ENCODE results near the gene TRANK1.

TRANK1 gene

DNA sequence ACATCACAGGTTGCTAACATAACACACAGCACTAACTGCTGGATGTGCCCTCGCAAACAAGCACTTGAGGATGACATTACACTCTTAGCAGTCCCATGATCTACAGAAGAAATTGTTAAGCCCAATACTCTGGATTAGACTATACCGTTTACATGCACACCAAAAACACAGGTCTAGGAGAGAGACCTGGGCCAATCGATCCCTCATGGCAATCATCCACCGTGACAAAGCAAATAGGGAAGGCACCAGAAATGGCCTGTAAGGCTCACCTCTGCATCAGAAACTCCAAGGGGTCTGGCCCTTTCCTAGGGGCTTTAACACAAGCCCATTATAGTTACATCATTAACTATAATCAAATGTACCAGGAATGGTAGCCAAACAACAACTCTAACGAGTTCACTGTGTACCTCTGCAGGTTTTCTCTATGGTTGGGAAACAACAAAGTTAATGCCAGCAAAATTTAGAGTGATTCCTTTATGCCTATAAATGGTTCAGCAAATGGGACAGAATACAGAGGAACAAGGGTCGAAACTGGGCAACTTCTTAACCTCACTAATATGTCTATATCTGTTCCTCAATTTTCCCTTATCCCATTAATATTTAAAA is 18.5 kb downstream of the TRANK1 start:
- Histone ChIP-seq H3K79me2 (ENCODE audit: insufficient read depth, low read depth) (no peaks in the 10 kb centered on the region), H2AFZ (ENCODE audit: low read depth) (no peak overlapping the region), H3K9ac (no peak overlapping the region), H4K20me1 (ENCODE audit: insufficient read depth) (no peaks in the 10 kb centered on the region), H3K27me3 (ENCODE audit: insufficient read depth, low read depth) (no peaks in the 10 kb centered on the region), H3K36me3 (ENCODE audit: insufficient read depth) (no peaks in the 10 kb centered on the region), H3K27ac (no peak overlapping the region), H3K4me3 (IDR thresholded peaks at IDR 0.05; ENCODE audit: insufficient read depth, low read depth, low read length) (no peak overlapping the region), H3K4me2 (no peak overlapping the region), H3K4me1 (ENCODE audit: low read depth, poor library complexity, severe bottlenecking) (no peaks in the 10 kb centered on the region)
- TF ChIP-seq CTCF (conservative IDR thresholded peaks at IDR 0.05; ENCODE audit: low read depth, low read length) = no peak

DNA sequence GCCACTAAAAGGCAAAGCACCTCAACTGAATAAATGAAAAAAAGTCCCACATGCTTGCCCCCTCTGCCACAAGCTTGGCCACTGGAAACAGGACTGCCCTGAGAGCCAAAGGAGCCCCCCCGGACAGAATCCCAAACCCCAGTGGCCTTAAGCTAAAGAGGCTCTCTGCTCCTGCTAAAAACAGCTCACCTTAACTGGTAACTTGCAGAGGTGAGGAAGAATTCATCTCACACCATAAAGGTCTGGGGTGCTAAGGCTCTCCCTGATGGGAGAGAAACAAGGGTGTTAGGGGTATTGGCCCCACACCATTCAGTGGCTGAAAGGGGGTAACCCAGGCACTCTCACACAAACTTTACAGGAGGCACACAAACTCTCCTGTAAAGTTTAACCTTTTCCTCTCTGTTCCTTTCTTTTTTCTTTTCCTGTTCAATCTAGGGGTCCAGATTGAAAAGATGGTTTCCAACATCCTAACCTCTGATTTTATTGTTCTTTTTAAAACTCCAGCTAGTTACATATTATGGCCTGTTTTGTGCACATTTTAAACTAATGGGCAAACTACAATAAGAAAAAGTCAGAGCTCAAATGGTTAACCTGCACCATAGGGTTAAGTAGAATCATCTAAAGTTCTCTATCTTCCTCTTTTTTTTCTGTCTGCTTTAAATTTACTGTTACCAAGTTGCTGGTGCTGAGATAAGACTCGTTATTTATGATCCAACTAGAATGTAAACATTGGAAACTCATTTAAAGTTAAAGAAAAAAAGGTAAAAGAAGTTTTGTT is 19.9 kb downstream of the TRANK1 start:
- Histone ChIP-seq H3K4me1 (ENCODE audit: low read depth, poor library complexity, severe bottlenecking) (no peaks in the 10 kb centered on the region), H4K20me1 (ENCODE audit: insufficient read depth) (no peaks in the 10 kb centered on the region), H3K4me3 (IDR thresholded peaks at IDR 0.05; ENCODE audit: insufficient read depth, low read depth, low read length) (no peak overlapping the region), H3K27ac (no peak overlapping the region), H3K4me2 (no peak overlapping the region), H3K9ac (no peak overlapping the region), H2AFZ (ENCODE audit: low read depth) (no peak overlapping the region), H3K27me3 (ENCODE audit: insufficient read depth, low read depth) (no peaks in the 10 kb centered on the region), H3K36me3 (ENCODE audit: insufficient read depth) (no peaks in the 10 kb centered on the region), H3K79me2 (ENCODE audit: insufficient read depth, low read depth) (no peaks in the 10 kb centered on the region)
- no peak for TF ChIP-seq CTCF (conservative IDR thresholded peaks at IDR 0.05; ENCODE audit: low read depth, low read length)

GRCh38 chr3:36923981-36924743 is 20.7 kb downstream of the TRANK1 start:
- Histone ChIP-seq H4K20me1 (ENCODE audit: insufficient read depth) (no peaks in the 10 kb centered on the region), H3K27ac (no peak overlapping the region), H3K27me3 (ENCODE audit: insufficient read depth, low read depth) (no peaks in the 10 kb centered on the region), H2AFZ (ENCODE audit: low read depth) (no peak overlapping the region), H3K4me2 (no peak overlapping the region), H3K4me3 (IDR thresholded peaks at IDR 0.05; ENCODE audit: insufficient read depth, low read depth, low read length) (no peak overlapping the region), H3K9ac (no peak overlapping the region), H3K4me1 (ENCODE audit: low read depth, poor library complexity, severe bottlenecking) (no peaks in the 10 kb centered on the region), H3K79me2 (ENCODE audit: insufficient read depth, low read depth) (no peaks in the 10 kb centered on the region), H3K36me3 (ENCODE audit: insufficient read depth) (no peaks in the 10 kb centered on the region)
- no peak for TF ChIP-seq CTCF (conservative IDR thresholded peaks at IDR 0.05; ENCODE audit: low read depth, low read length)

DNA sequence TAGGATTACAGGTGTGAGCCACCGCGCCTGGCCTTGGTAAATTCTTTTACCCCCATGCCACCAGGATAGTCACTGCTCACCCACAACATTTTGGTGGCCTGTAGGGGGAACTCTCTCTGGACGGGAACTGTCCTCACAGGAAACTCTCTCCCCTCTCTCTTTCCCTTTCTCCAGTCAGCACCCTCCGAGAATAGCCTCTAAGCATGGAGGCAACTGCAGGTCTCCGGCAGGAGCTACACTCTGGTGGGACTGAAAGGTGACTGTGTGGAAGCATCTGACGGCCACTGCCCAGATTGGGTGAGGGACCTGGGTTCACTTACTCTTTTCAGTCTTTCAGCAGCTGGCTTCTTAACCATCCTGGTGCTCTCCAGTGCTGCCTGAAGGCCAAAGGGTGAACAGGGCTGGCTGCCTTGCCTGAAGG is 21.3 kb downstream of the TRANK1 start:
- Histone ChIP-seq H3K4me1 (ENCODE audit: low read depth, poor library complexity, severe bottlenecking) (no peaks in the 10 kb centered on the region), H2AFZ (ENCODE audit: low read depth) (no peak overlapping the region), H3K27ac (no peak overlapping the region), H3K36me3 (ENCODE audit: insufficient read depth) (no peaks in the 10 kb centered on the region), H3K9ac (no peak overlapping the region), H3K4me3 (IDR thresholded peaks at IDR 0.05; ENCODE audit: insufficient read depth, low read depth, low read length) (no peak overlapping the region), H3K79me2 (ENCODE audit: insufficient read depth, low read depth) (no peaks in the 10 kb centered on the region), H3K27me3 (ENCODE audit: insufficient read depth, low read depth) (no peaks in the 10 kb centered on the region), H4K20me1 (ENCODE audit: insufficient read depth) (no peaks in the 10 kb centered on the region), H3K4me2 (no peak overlapping the region)
- no peak for TF ChIP-seq CTCF (conservative IDR thresholded peaks at IDR 0.05; ENCODE audit: low read depth, low read length)

All from KMS-11 (cell line).